Mesenchymal stem cell (in vitro differentiated cells and primary cell): ENCODE measurements around the gene ABI3BP.

ENCODE experiments used
- DNase-seq: peaks from one replicate; pipeline ENCODE4 v3.0.0-alpha.2; 2013
- H2AFZ ChIP-seq: one replicate; pipeline ENCODE4 v1.6.1; 2013; ENCODE audit warnings: low read depth, mild to moderate bottlenecking, control low read depth, inconsistent platforms, low read length, moderate library complexity
- H2AK5ac ChIP-seq: 2 replicates; pipeline ENCODE4 v1.6.1; 2013; ENCODE audit warnings: low read length, moderate library complexity, mild to moderate bottlenecking, inconsistent platforms; ENCODE audit not compliant: severe bottlenecking
- H2BK120ac ChIP-seq: one replicate; pipeline ENCODE4 v1.6.1; 2013; ENCODE audit warnings: low read depth, mild to moderate bottlenecking, inconsistent platforms, low read length, moderate library complexity
- H2BK12ac ChIP-seq, 2 experiments: one replicate each; pipeline ENCODE4 v1.6.1; 2013; ENCODE audit warnings: inconsistent platforms in 2 of 2, low read length in 2 of 2, mild to moderate bottlenecking in 2 of 2, moderate library complexity in 2 of 2, control low read depth in 1 of 2
- H2BK15ac ChIP-seq: one replicate; pipeline ENCODE4 v1.6.1; 2013; ENCODE audit warnings: mild to moderate bottlenecking, low read depth, inconsistent platforms; ENCODE audit not compliant: poor library complexity, severe bottlenecking
- H2BK5ac ChIP-seq: 2 replicates; pipeline ENCODE4 v1.6.1; 2013; ENCODE audit warnings: low read depth, mild to moderate bottlenecking, low read length, control low read depth, inconsistent platforms; ENCODE audit not compliant: poor library complexity, severe bottlenecking
- H3K14ac ChIP-seq, 2 experiments: one replicate each; pipeline ENCODE4 v1.6.1; 2013; ENCODE audit warnings: inconsistent platforms in 2 of 2, low read length in 2 of 2, control low read depth in 1 of 2, mild to moderate bottlenecking in 1 of 2, moderate library complexity in 1 of 2
- H3K18ac ChIP-seq, 2 experiments: one replicate each; pipeline ENCODE4 v1.6.1; 2013; ENCODE audit warnings: inconsistent platforms in 2 of 2, low read length in 2 of 2, control low read depth in 1 of 2, low read depth in 1 of 2, mild to moderate bottlenecking in 1 of 2
- H3K23ac ChIP-seq, 2 experiments: one replicate each; pipeline ENCODE4 v1.6.1; 2013; ENCODE audit warnings: inconsistent platforms in 2 of 2, low read length in 2 of 2, mild to moderate bottlenecking in 2 of 2, moderate library complexity in 2 of 2, control low read depth in 1 of 2
- H3K27ac ChIP-seq: 2 replicates; pipeline ENCODE4 v1.5.1; 2013; ENCODE audit warnings: mild to moderate bottlenecking, moderate library complexity, low read length, control low read depth, inconsistent platforms; ENCODE audit not compliant: poor library complexity, severe bottlenecking
- H3K27me3 ChIP-seq, 2 experiments: 2 replicates each; pipeline versions ENCODE4 v1.6.1 to v1.7.0; 2013; ENCODE audit warnings: low read length in 2 of 2, mild to moderate bottlenecking in 2 of 2, moderate library complexity in 2 of 2, control low read depth in 1 of 2, inconsistent platforms in 1 of 2; ENCODE audit not compliant: control insufficient read depth in 1 of 2, insufficient read depth in 1 of 2
- H3K36me3 ChIP-seq, 2 experiments: 2 replicates each; pipeline versions ENCODE4 v1.6.1 to v1.7.0; 2013; ENCODE audit warnings: low read length in 2 of 2, control low read depth in 1 of 2, inconsistent platforms in 1 of 2, low read depth in 1 of 2, mild to moderate bottlenecking in 1 of 2; ENCODE audit not compliant: insufficient read depth in 2 of 2, control insufficient read depth in 1 of 2
- H3K4ac ChIP-seq, 2 experiments: one replicate each; pipeline ENCODE4 v1.6.1; 2013; ENCODE audit warnings: inconsistent platforms in 2 of 2, low read length in 2 of 2, mild to moderate bottlenecking in 2 of 2, moderate library complexity in 2 of 2, control low read depth in 1 of 2, low read depth in 1 of 2
- H3K4me1 ChIP-seq: 2 replicates; pipeline ENCODE4 v1.6.1; 2013; ENCODE audit warnings: low read depth, low read length, control low read depth; ENCODE audit not compliant: control insufficient read depth, insufficient read depth
- H3K4me2 ChIP-seq: 2 replicates; pipeline ENCODE4 v1.6.1; 2013; ENCODE audit warnings: low read length, mild to moderate bottlenecking, inconsistent platforms; ENCODE audit not compliant: poor library complexity, severe bottlenecking
- H3K4me3 ChIP-seq, 2 experiments: 2 replicates each; pipeline versions ENCODE4 v1.5.1 to v1.7.0; 2013; ENCODE audit warnings: low read length in 2 of 2, mild to moderate bottlenecking in 2 of 2, control low read depth in 1 of 2, low read depth in 1 of 2; ENCODE audit not compliant: insufficient read depth in 1 of 2
- H3K79me1 ChIP-seq: replicated peaks from 2 replicates; pipeline ENCODE4 v1.6.1; 2013; ENCODE audit warnings: mild to moderate bottlenecking, control low read depth, low read length, inconsistent platforms; ENCODE audit not compliant: poor library complexity, severe bottlenecking
- H3K9ac ChIP-seq: 2 replicates; pipeline ENCODE4 v1.7.0; 2013; ENCODE audit warnings: mild to moderate bottlenecking, low read length, moderate library complexity
- H3K9me3 ChIP-seq: 2 replicates; pipeline ENCODE4 v1.7.0; 2013; ENCODE audit warnings: mild to moderate bottlenecking, low read length; ENCODE audit not compliant: control insufficient read depth
- H4K8ac ChIP-seq: one replicate; pipeline ENCODE4 v1.6.1; 2013; ENCODE audit warnings: inconsistent platforms, mild to moderate bottlenecking, low read length, moderate library complexity
- H4K91ac ChIP-seq: one replicate; pipeline ENCODE4 v1.6.1; 2013; ENCODE audit warnings: mild to moderate bottlenecking, low read length, inconsistent platforms
- WGBS: methylation state at CpG from one replicate; pipeline ENCODE4 v1.1.7; 2013; ENCODE audit warnings: mixed read lengths; 5-methylcytosine and 5-hydroxymethylcytosine counted together

Gene ABI3BP

GRCh38 chr3:100865442-100865841 lies 127.8 kb downstream of the ABI3BP start:
- Histone ChIP-seq H3K4me3 (no peak overlapping the region), H3K23ac (no peak overlapping the region), H3K4me1 (no peaks in the 10 kb centered on the region), H3K4me2 (no peak overlapping the region), H2AK5ac (no peak overlapping the region), H4K8ac (no peak overlapping the region), H2BK5ac (no peak overlapping the region), H3K18ac (no peak overlapping the region), H3K9me3 (no peaks in the 10 kb centered on the region), H2BK12ac (no peak overlapping the region), H3K79me1 (no peaks in the 10 kb centered on the region), H2BK120ac (no peak overlapping the region), H3K4ac (no peak overlapping the region), H3K27ac (no peak overlapping the region), H3K9ac (no peak overlapping the region), H3K14ac (no peak overlapping the region), H3K27me3 (no peaks in the 10 kb centered on the region), H4K91ac (no peak overlapping the region), H3K36me3 (peaks cover 0 to 75% of the 10 kb centered on the region in 2 experiments), H2BK15ac (no peak overlapping the region), H2AFZ (no peak overlapping the region)
- WGBS: no CpG with 5 or more reads among the region's 1 CpG
- DNase-seq: peak; percentile 14

GRCh38 chr3:100864471-100865250 lies 128.6 kb downstream of the ABI3BP start:
- Histone ChIP-seq H2BK12ac (no peak overlapping the region), H2AK5ac (no peak overlapping the region), H2BK15ac (no peak overlapping the region), H3K9ac (no peak overlapping the region), H2BK5ac (no peak overlapping the region), H3K4me3 (no peak overlapping the region), H3K9me3 (no peaks in the 10 kb centered on the region), H2AFZ (no peak overlapping the region), H3K4me2 (no peak overlapping the region), H3K27me3 (no peaks in the 10 kb centered on the region), H2BK120ac (no peak overlapping the region), H3K4ac (no peak overlapping the region), H3K79me1 (no peaks in the 10 kb centered on the region), H3K18ac (no peak overlapping the region), H3K4me1 (no peaks in the 10 kb centered on the region), H4K8ac (no peak overlapping the region), H3K27ac (no peak overlapping the region), H3K36me3 (peaks cover 0 to 80% of the 10 kb centered on the region in 2 experiments), H4K91ac (no peak overlapping the region), H3K14ac (no peak overlapping the region), H3K23ac (no peak overlapping the region)
- no CpG with 5 or more reads among the region's 2 CpGs for WGBS
- DNase-seq: no peak

- no peak overlapping the region for H4K8ac ChIP-seq
- no peak overlapping the region for H2BK5ac ChIP-seq
- no peak overlapping the region for H3K4me2 ChIP-seq
- H3K14ac ChIP-seq: no peak overlapping the region
- no peak overlapping the region for H2BK12ac ChIP-seq
- H3K4me1 ChIP-seq: no peaks in the 10 kb centered on the region
- no peak overlapping the region for H3K9ac ChIP-seq
- H3K27ac ChIP-seq: no peak overlapping the region
- no peaks in the 10 kb centered on the region for H3K9me3 ChIP-seq
- no peak overlapping the region for H2AK5ac ChIP-seq
- DNase-seq: no peak
- H2BK15ac ChIP-seq: no peak overlapping the region
- H3K27me3 ChIP-seq: no peaks in the 10 kb centered on the region
- H2BK120ac ChIP-seq: no peak overlapping the region
- WGBS: 90% methylated on average over 1 of the region's 2 CpGs
- H3K79me1 ChIP-seq: no peaks in the 10 kb centered on the region
- H3K36me3 ChIP-seq: peaks cover 0 to 90% of the 10 kb centered on the region in 2 experiments
- no peak overlapping the region for H3K4ac ChIP-seq
- H3K18ac ChIP-seq: no peak overlapping the region
- H4K91ac ChIP-seq: no peak overlapping the region
- H3K23ac ChIP-seq: no peak overlapping the region
- no peak overlapping the region for H3K4me3 ChIP-seq
- no peak overlapping the region for H2AFZ ChIP-seq
Observed at GRCh38 chr3:100857863-100858262, 135.4 kb downstream of the ABI3BP start.

- Histone ChIP-seq H4K8ac (no peak overlapping the region), H2BK15ac (no peak overlapping the region), H2BK5ac (no peak overlapping the region), H3K14ac (no peak overlapping the region), H3K9me3 (no peaks in the 10 kb centered on the region), H2AK5ac (no peak overlapping the region), H3K4me3 (no peak overlapping the region), H3K18ac (no peak overlapping the region), H3K4me1 (no peaks in the 10 kb centered on the region), H2AFZ (no peak overlapping the region), H4K91ac (no peak overlapping the region), H3K9ac (no peak overlapping the region), H3K27ac (no peak overlapping the region), H2BK12ac (no peak overlapping the region), H3K4me2 (no peak overlapping the region), H2BK120ac (no peak overlapping the region), H3K4ac (no peak overlapping the region), H3K36me3 (peaks cover 0 to 90% of the 10 kb centered on the region in 2 experiments), H3K23ac (no peak overlapping the region), H3K79me1 (no peaks in the 10 kb centered on the region), H3K27me3 (no peaks in the 10 kb centered on the region)
- WGBS: 100% methylated on average over 1 of the region's 1 CpG
- DNase-seq: no peak
Observed at GRCh38 chr3:100856821-100857220, 136.4 kb downstream of the ABI3BP start.
